ENCODE results near the gene PIKFYVE. TPM values are rescaled to one million over a fixed set of nuclear protein-coding genes. Genes with fewer than 3 reads are reported as not detected.

The PIKFYVE gene
- total RNA-seq, 1 experiment from 2014 or later, result 27.2 TPM

DNA sequence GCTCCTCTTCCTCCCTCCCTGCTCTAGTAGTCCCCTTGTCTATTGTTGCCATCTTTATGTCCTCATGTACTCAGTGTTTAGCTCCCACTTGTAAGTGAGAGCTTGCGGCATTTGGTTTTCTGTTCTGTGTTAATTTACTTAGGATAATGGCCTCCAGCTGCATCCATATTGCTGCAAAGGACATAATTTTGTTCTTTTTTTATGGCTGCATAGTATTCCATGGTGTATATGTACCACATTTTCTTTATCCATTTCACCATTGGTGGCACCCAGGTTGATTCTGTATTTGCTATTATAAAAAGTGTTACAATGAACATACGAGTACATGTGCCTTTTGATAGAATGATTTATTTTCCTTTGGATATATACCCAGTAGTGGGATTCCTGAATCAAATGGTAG, 12.5 kb downstream of the PIKFYVE start:
- Histone ChIP-seq H3K23me2 (ENCODE audit: insufficient read length, low read depth, low read length, poor library complexity, severe bottlenecking) (no peaks in the 10 kb centered on the region), H4K5ac (ENCODE audit: insufficient read length, low read depth, low read length) (no peak overlapping the region), H3K27ac (ENCODE audit: insufficient read length, low read depth, low read length) (no peak overlapping the region), H2BK20ac (ENCODE audit: low read depth, low read length, poor library complexity, severe bottlenecking) (no peak overlapping the region), H3K4me1 (ENCODE audit: insufficient read depth, low read length) (no peaks in the 10 kb centered on the region), H4K91ac (ENCODE audit: insufficient read length, low read depth, low read length) (no peak overlapping the region), H3K79me2 (ENCODE audit: insufficient read depth, low read length) (no peaks in the 10 kb centered on the region), H3K18ac (ENCODE audit: insufficient read length, low read depth, low read length) (no peak overlapping the region), H3K79me1 (ENCODE audit: insufficient read depth, low read depth, low read length, poor library complexity, severe bottlenecking) (peaks cover 4% of the 10 kb centered on the region), H3K9me3 (ENCODE audit: control insufficient read depth, low read depth, low read length) (no peaks in the 10 kb centered on the region), H3K9ac (ENCODE audit: extremely low read depth, insufficient read length, low read length) (no peak overlapping the region), H2BK120ac (ENCODE audit: low read depth, low read length, poor library complexity, severe bottlenecking) (no peak overlapping the region), H2AFZ (ENCODE audit: low read length) (no peak overlapping the region), H4K8ac (replicated peaks; ENCODE audit: insufficient read length, low read depth, low read length) (no peak overlapping the region), H2BK12ac (ENCODE audit: insufficient read length, low read depth, low read length) (no peak overlapping the region), H2BK5ac (ENCODE audit: insufficient read length, low read length) (no peak overlapping the region), H3K56ac (ENCODE audit: insufficient read length, low read depth, low read length) (no peak overlapping the region), H3K4ac (ENCODE audit: low read depth, low read length) (no peak overlapping the region), H3K4me2 (ENCODE audit: insufficient read depth, insufficient read length, low read length) (no peak overlapping the region), H3K23ac (ENCODE audit: insufficient read length, low read depth, low read length) (no peak overlapping the region), H3K27me3 (ENCODE audit: insufficient read depth, low read length) (no peaks in the 10 kb centered on the region), H3K14ac (ENCODE audit: insufficient read depth, low read length) (no peak overlapping the region), H2BK15ac (ENCODE audit: low read depth, low read length) (no peak overlapping the region), H4K20me1 (ENCODE audit: control insufficient read depth, insufficient read depth, insufficient read length) (no peaks in the 10 kb centered on the region), H3T11ph (ENCODE audit: low read length) (no peak overlapping the region), H2AK5ac (ENCODE audit: insufficient read length, low read length) (no peak overlapping the region)
- Mint-ChIP-seq H3K36me3 (ENCODE audit: insufficient read depth in 1 of 3, low read depth in 3 of 3) (peaks cover 45 to 91% (median 87%) of the 10 kb centered on the region in 3 experiments; a peak in 6 of 7 replicates), H3K9me3 (no peaks in the 10 kb centered on the region), H3K4me1 (no peaks in the 10 kb centered on the region), H3K27me3 (ENCODE audit: low read depth) (no peaks in the 10 kb centered on the region), H3K27ac (no peak overlapping the region), H3K4me3 (no peak overlapping the region)
- WGBS (ENCODE audit: extremely low coverage, insufficient read length, low lambda C conversion rate), result no CpG with 5 or more reads among the region's 2 CpGs
- TF ChIP-seq, protein P1, sequence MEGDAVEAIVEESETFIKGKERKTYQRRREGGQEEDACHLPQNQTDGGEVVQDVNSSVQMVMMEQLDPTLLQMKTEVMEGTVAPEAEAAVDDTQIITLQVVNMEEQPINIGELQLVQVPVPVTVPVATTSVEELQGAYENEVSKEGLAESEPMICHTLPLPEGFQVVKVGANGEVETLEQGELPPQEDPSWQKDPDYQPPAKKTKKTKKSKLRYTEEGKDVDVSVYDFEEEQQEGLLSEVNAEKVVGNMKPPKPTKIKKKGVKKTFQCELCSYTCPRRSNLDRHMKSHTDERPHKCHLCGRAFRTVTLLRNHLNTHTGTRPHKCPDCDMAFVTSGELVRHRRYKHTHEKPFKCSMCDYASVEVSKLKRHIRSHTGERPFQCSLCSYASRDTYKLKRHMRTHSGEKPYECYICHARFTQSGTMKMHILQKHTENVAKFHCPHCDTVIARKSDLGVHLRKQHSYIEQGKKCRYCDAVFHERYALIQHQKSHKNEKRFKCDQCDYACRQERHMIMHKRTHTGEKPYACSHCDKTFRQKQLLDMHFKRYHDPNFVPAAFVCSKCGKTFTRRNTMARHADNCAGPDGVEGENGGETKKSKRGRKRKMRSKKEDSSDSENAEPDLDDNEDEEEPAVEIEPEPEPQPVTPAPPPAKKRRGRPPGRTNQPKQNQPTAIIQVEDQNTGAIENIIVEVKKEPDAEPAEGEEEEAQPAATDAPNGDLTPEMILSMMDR (conservative IDR thresholded peaks at IDR 0.05), result no peak
- DNase-seq, result no peak
